Sigmoid colon (tissue), 7 donors: ENCODE measurements around the gene CFAP97. TPM values are rescaled to one million over a fixed set of nuclear protein-coding genes. Genes with fewer than 3 reads are reported as not detected.
"Not testable (repeated sequence)": the region's sequence is repeated elsewhere in the genome, so short reads cannot be mapped to it uniquely, and the experiment has no call there.

Experiments used
- DNase-seq: peaks from one replicate; pipeline ENCODE4 v3.0.0-alpha.2; 2019
- H3K27ac ChIP-seq, 4 donors: fragments of 200-600 bp; sonication (generic); one replicate each; pipeline ENCODE4 v1.5.1; 2016 to 2019; ENCODE audit warnings: mild to moderate bottlenecking in 1 of 4
- H3K27me3 ChIP-seq, 3 donors: fragments of 200-600 bp; sonication (generic); one replicate each; pipeline ENCODE4 v1.5.1; 2019; ENCODE audit warnings: mild to moderate bottlenecking in 1 of 3
- H3K36me3 ChIP-seq, 4 donors: fragments of 200-600 bp; sonication (generic); one replicate each; pipeline ENCODE4 v1.5.1; 2016 to 2019
- H3K4me1 ChIP-seq, 4 donors: fragments of 200-600 bp; sonication (generic); one replicate each; pipeline ENCODE4 v1.5.1; 2017 to 2019
- H3K4me3 ChIP-seq, 4 donors: fragments of 200-600 bp; sonication (generic); one replicate each; pipeline ENCODE4 v1.5.1; 2017 to 2019; ENCODE audit warnings: mild to moderate bottlenecking in 2 of 4, moderate library complexity in 1 of 4
- H3K9me3 ChIP-seq, 4 donors: fragments of 200-600 bp in 3 of 4; sonication (generic) in 3 of 4; one replicate each; pipeline versions ENCODE4 v1.5.1 to v1.6.1; 2013 to 2019
- EP300 ChIP-seq, 4 donors: sonication (generic); formaldehyde crosslinking; IDR thresholded peaks; one replicate each; pipeline ENCODE4 v1.6.1; 2017; ENCODE audit warnings: antibody characterized with exemption in 4 of 4
- POLR2A ChIP-seq, 2 donors: fragments of 450-650 bp; IDR thresholded peaks; one replicate each; pipeline ENCODE4 v1.6.1; 2016; ENCODE audit warnings: antibody characterized with exemption in 2 of 2, mild to moderate bottlenecking in 2 of 2, moderate library complexity in 2 of 2
- POLR2AphosphoS5 ChIP-seq, 4 donors: sonication (generic); formaldehyde crosslinking; IDR thresholded peaks; one replicate each; pipeline ENCODE4 v1.6.1; 2017; ENCODE audit warnings: antibody characterized with exemption in 4 of 4
- WGBS, 2 donors: extraction: QIAGEN DNeasy Blood & Tissue Kit; methylation state at CpG; one replicate each; pipeline ENCODE4 v1.1.7; 2013; 5-methylcytosine and 5-hydroxymethylcytosine counted together
- intact Hi-C: fragments of 100-400 bp; cut with DNase I; formaldehyde crosslinking; loops from one replicate; pipeline ENCODE4 v1.15.1; 2023
- polyA plus RNA-seq, 3 donors: library from polyadenylated mRNA; stranded (reverse); fragments of 200-250 nt; gene quantifications; one replicate each; pipeline ENCODE4 v1.2.3, GENCODE V29; 2013
- total RNA-seq, 4 donors: library from RNA; depleted of rRNA; stranded (reverse); fragments of >200 nt; gene quantifications; one replicate each; pipeline ENCODE4 v1.1.0, GENCODE V29; 2016
- TF ChIP-seq, protein P1 (sequence below), 4 experiments: fragments of 450-650 bp in 3 of 4; fragments of 200-600 bp in 1 of 4; IDR thresholded peaks; one replicate each; pipeline ENCODE4 v1.5.1; 2016 to 2019; ENCODE audit warnings: antibody characterized with exemption in 4 of 4, mild to moderate bottlenecking in 3 of 4, moderate library complexity in 2 of 4
- donor health status: healthy with polysubstance abuse.
- donor health status: Bipolar disorder and iron deficiency.
- donor health status: healthy.

CFAP97 gene
- total and polyA plus RNA-seq, 7 donors = 4.4 to 46.4 (median 33.8) TPM

DNA sequence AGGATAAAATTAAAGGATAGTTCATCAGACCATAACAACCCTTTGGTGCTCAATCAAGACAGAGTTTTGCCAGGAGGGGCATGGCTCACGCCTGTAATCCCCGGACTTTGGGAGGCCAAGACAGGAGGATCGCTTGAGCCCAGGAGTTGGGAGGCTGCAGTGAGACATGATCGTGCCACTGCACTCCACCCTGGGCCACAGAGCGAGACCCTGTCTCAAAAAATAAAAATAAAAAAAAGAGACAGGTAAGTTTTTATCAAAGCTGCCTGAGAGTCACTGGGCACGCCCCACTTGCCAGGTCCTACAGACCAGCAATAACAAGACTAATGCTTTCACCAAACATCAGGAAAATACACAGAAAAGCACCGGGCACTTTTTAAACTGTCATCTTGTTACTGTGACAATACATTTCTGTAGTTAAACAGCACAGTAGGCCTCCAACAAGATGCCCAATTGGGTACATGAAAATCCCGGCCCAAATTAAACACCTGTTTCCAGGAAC is 765 bp downstream of the CFAP97 start:
- Histone ChIP-seq H3K9me3 (no peaks in the 10 kb centered on the region), H3K36me3 (no peaks in the 10 kb centered on the region), H3K27ac (peak overlapping the region; percentile 94 to 98 (median 96)), H3K27me3 (no peaks in the 10 kb centered on the region), H3K4me1 (peaks cover 0 to 27% (median 25%) of the 10 kb centered on the region in 4 donors), H3K4me3 (peak overlapping the region; percentile 50 to 85 (median 72))
- no peak for DNase-seq
- intact Hi-C loops = loop anchor here (2.0 to 10.0 kb wide), 7 partner anchors 58 to 989 kb away; partner anchors contain the start of genes ACSL1, ANKRD37 and CYP4V2
- WGBS, 2 donors = 61 to 65% methylated on average over 8 of the region's 8 CpGs
- TF ChIP-seq, protein P1, sequence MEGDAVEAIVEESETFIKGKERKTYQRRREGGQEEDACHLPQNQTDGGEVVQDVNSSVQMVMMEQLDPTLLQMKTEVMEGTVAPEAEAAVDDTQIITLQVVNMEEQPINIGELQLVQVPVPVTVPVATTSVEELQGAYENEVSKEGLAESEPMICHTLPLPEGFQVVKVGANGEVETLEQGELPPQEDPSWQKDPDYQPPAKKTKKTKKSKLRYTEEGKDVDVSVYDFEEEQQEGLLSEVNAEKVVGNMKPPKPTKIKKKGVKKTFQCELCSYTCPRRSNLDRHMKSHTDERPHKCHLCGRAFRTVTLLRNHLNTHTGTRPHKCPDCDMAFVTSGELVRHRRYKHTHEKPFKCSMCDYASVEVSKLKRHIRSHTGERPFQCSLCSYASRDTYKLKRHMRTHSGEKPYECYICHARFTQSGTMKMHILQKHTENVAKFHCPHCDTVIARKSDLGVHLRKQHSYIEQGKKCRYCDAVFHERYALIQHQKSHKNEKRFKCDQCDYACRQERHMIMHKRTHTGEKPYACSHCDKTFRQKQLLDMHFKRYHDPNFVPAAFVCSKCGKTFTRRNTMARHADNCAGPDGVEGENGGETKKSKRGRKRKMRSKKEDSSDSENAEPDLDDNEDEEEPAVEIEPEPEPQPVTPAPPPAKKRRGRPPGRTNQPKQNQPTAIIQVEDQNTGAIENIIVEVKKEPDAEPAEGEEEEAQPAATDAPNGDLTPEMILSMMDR (IDR thresholded peaks at IDR 0.05) = no peak
- no peak for TF ChIP-seq POLR2AphosphoS5 (IDR thresholded peaks at IDR 0.05)
- no peak for TF ChIP-seq POLR2A (IDR thresholded peaks at IDR 0.05)

DNA sequence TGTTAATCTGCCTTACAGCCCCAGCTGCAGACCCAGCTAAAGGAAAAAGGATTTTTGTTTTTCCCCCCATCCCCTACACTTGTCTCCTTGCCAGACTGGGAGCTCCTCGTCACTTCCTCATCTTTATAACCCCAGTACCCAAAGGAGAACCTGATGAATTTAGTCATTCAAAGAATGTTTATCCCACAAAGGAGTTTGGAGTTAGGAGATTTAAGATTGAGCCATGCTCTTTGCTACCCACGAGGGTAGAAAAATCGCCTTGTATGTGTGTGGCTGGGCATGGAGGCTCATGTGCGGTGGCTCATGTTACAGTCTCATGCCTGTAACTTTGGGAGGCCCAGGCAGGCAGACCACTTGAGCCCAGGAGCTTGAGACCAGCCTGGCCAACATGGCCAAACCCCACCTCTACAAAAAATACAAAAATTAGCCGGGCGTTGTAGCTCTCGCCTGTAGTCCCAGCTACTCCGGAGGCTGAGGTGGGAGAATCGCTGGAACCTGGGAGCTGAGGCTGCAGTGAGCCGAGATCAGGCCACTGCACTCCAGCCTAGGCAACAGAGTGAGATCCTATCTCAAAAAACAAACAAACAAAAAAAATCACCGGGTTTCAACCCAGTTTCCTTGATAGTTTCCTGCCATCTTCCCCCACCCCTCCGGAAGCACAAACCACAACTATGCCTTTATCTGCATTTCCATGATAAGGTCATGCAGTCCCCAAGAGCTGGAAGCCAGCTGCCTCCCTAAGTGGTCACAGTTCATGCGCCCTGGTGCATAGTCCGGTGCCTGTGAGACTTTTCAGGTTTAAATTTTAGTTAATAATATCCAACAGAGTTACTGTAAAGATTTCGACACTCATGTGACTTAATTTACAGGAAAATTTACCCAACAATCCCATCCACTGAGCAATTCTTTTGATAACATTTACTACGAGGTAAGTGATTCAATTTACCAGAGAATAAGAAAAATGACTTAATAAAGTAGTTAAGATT is 1.5 kb downstream of the CFAP97 start:
- Histone ChIP-seq H3K9me3 (no peaks in the 10 kb centered on the region), H3K4me3 (peak overlapping the region in 2 of 4 donors; percentile 72 to 85), H3K36me3 (no peaks in the 10 kb centered on the region), H3K27ac (peak overlapping the region; percentile 94 to 98 (median 96)), H3K27me3 (no peaks in the 10 kb centered on the region), H3K4me1 (peaks cover 0 to 27% (median 25%) of the 10 kb centered on the region in 4 donors)
- no peak for DNase-seq
- 71 to 72% methylated on average over 16 of the region's 16 CpGs for WGBS, 2 donors
- intact Hi-C loops = loop anchor here (2.0 to 10.0 kb wide), 7 partner anchors 57 to 990 kb away; partner anchors contain the start of genes ACSL1, ANKRD37 and CYP4V2
- TF ChIP-seq POLR2AphosphoS5 (IDR thresholded peaks at IDR 0.05) (no peak), POLR2A (IDR thresholded peaks at IDR 0.05) (no peak), EP300 (IDR thresholded peaks at IDR 0.05) (no peak)
- TF ChIP-seq, protein P1 (IDR thresholded peaks at IDR 0.05) = no peak

DNA sequence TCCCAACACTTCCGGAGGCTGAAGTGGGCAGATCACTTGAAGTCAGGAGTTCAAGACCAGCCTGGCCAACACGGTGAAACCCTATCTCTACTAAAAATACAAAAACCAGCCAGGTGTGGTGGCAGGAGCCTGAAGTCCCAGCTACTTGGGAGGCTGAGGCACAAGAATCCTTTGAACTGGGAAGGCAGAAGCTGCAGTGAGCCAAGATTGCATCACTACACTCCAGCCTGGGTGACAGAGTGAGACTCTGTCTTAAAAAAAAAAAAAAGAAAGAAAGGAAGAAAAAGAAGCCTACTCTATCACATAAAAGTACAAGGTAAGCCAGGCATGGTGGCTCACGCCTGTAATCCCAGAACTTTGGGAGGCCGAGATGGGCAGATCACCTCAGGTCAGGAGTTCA is 5.6 kb downstream of the CFAP97 start:
- WGBS, 2 donors = 94 to 95% methylated on average over 4 of the region's 4 CpGs
- H3K4me1 ChIP-seq = peaks cover 0 to 16% (median 15%) of the 10 kb centered on the region in 4 donors
- H3K9me3 ChIP-seq, DNase-seq, H3K27me3 ChIP-seq, intact Hi-C loops, H3K36me3 ChIP-seq, H3K4me3 ChIP-seq, H3K27ac ChIP-seq: not testable (repeated sequence)

DNA sequence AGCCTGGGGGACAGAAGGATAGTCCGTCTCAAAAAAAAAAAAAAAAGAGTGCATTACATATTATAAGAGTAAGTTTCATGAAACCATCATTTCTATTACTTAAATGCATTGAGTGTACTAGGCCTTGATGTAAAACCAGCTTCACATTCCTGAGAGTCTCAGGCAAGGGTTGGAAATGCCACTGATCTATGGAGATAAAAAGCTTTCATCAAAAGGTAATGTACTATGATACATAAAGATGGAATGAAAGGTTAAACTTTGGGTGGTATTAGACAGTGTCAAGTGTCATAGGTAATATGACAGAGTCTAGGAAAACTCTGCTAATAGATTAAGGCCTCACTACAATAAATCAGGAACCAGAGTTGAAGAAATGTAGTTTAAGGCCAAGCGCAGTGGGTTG is 7.4 kb downstream of the CFAP97 start:
- Histone ChIP-seq H3K27ac (no peak overlapping the region), H3K27me3 (no peaks in the 10 kb centered on the region), H3K4me1 (no peaks in the 10 kb centered on the region), H3K4me3 (no peak overlapping the region), H3K36me3 (no peaks in the 10 kb centered on the region), H3K9me3 (no peaks in the 10 kb centered on the region)
- no peak for DNase-seq
- TF ChIP-seq POLR2A (IDR thresholded peaks at IDR 0.05) (no peak), POLR2AphosphoS5 (IDR thresholded peaks at IDR 0.05) (no peak), EP300 (IDR thresholded peaks at IDR 0.05) (no peak)
- TF ChIP-seq, protein P1 (IDR thresholded peaks at IDR 0.05) = no peak
- 94 to 99% methylated on average over 2 of the region's 2 CpGs for WGBS, 2 donors
- intact Hi-C loops = no loop called here
